Measurements from ENCODE around the gene KLHL26.
"Not testable (repeated sequence)": the region's sequence is repeated elsewhere in the genome, so short reads cannot be mapped to it uniquely, and the experiment has no call there.

KLHL26 gene

DNA sequence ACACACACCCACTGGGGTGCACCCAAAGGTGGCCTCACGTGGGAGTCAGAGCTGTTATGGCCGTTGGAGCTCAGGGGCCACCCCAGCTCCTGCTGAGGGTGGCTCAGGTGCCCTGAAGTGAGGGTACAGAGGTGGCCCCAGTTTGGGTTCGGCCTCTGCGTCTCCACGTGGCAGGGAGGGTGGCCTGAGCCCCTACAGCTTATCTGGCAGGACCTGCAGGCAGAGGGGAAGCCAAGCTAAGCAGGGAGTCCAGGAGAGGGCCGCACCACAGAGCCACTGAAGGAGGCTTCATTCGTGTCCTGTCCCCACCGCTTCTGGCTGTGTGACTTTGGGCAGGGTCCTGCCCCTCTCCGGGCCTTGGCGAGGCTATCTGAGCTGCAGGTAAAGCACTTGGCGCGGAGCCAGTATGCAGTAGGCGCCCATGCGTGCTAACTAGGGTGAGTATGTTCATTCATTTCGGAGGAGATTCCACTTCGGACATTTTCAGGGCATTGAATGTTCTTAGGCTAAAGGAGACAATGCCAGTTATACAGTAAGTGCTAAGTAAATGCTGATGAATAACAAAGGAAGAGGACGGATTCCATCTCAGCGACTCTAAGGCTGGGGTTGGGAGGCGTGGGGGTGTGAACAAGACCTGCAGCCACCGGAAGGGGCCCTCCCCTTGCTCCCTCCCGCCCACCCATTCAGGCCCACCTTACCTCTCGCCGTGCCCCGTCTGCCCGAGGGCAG is 43.3 kb upstream of the KLHL26 start:
- Histone ChIP-seq H3K36me3 (ENCODE audit: control insufficient read depth in 1 of 2, insufficient read depth in 2 of 2, low read length in 2 of 2) (peaks cover 5 to 8% of the 10 kb centered on the region in 2 donors), H3K4me3 (ENCODE audit: low read depth in 1 of 2, low read length in 2 of 2) (peak overlapping the region in 1 of 2 donors; percentile 58), H3K27ac (ENCODE audit: low read length) (no peak overlapping the region), H3K9me3 (ENCODE audit: control insufficient read depth in 1 of 2, low read length in 2 of 2) (no peaks in the 10 kb centered on the region), H3K27me3 (ENCODE audit: low read depth, low read length) (peaks cover 1% of the 10 kb centered on the region), H3K4me1 (ENCODE audit: control insufficient read depth in 1 of 2, insufficient read depth in 2 of 2, low read length in 2 of 2) (peaks cover 3 to 31% of the 10 kb centered on the region in 2 donors)

DNA sequence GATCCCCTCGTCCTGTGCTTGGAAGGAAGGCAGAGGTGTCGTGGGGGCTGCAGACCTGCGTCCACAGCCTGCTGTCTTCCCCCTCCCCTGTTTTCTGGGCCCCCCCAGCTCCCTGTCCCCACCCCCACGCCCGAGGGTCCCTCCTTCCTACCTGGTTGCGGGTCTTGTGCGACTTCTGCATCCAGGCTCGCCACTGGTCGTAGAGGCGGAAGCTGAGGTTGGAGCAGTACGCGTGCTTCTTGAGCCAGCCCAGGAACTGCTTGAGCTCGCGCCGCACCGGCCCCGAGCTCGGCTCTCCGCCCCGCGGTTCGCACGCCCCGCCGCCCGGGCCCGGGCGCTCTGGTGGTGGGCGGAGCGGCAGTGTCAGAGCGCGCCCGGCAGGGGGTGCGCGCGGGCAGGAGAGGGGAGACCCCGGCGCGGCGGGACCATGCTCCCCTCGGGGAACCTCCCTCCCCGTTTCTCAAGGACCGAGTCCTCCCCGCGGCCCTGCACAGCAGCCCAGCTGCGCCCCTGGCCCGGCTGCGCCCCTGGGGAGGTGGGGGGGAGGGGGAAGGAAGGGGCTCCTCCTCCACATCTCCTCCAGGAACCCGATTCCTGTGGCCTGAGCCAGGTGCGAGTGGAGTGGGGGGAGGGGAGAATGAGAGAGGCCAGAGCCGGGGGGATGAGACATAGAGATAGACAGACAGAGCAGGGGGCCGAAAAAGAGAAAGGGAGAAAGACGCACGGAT is 42.6 kb upstream of the KLHL26 start:
- Histone ChIP-seq H3K9me3 (ENCODE audit: control insufficient read depth in 1 of 2, low read length in 2 of 2) (no peaks in the 10 kb centered on the region), H3K4me3 (ENCODE audit: low read depth in 1 of 2, low read length in 2 of 2) (peak overlapping the region; percentile 26 to 58), H3K4me1 (ENCODE audit: control insufficient read depth in 1 of 2, insufficient read depth in 2 of 2, low read length in 2 of 2) (peaks cover 3 to 28% of the 10 kb centered on the region in 2 donors), H3K36me3 (ENCODE audit: control insufficient read depth in 1 of 2, insufficient read depth in 2 of 2, low read length in 2 of 2) (peaks cover 5 to 8% of the 10 kb centered on the region in 2 donors), H3K27me3 (ENCODE audit: low read depth, low read length) (peaks cover 7% of the 10 kb centered on the region), H3K27ac (ENCODE audit: low read length) (no peak overlapping the region)

GRCh38 chr19:18594824-18595373 is 41.9 kb upstream of the KLHL26 start:
- Histone ChIP-seq H3K27ac (ENCODE audit: low read length) (no peak overlapping the region), H3K9me3 (ENCODE audit: control insufficient read depth in 1 of 2, low read length in 2 of 2) (no peaks in the 10 kb centered on the region), H3K36me3 (ENCODE audit: control insufficient read depth in 1 of 2, insufficient read depth in 2 of 2, low read length in 2 of 2) (peaks cover 5 to 8% of the 10 kb centered on the region in 2 donors), H3K4me1 (ENCODE audit: control insufficient read depth in 1 of 2, insufficient read depth in 2 of 2, low read length in 2 of 2) (peaks cover 0 to 22% of the 10 kb centered on the region in 2 donors), H3K27me3 (ENCODE audit: low read depth, low read length) (peaks cover 9% of the 10 kb centered on the region), H3K4me3 (ENCODE audit: low read depth in 1 of 2, low read length in 2 of 2) (peak overlapping the region; percentile 26 to 58)

- H3K36me3 ChIP-seq (ENCODE audit: control insufficient read depth in 1 of 2, insufficient read depth in 2 of 2, low read length in 2 of 2) = peaks cover 5 to 7% of the 10 kb centered on the region in 2 donors
- peaks cover 0 to 17% of the 10 kb centered on the region in 2 donors for H3K4me1 ChIP-seq (ENCODE audit: control insufficient read depth in 1 of 2, insufficient read depth in 2 of 2, low read length in 2 of 2)
- no peak overlapping the region for H3K27ac ChIP-seq (ENCODE audit: low read length)
- H3K9me3 ChIP-seq (ENCODE audit: control insufficient read depth in 1 of 2, low read length in 2 of 2) = no peaks in the 10 kb centered on the region
- H3K27me3 ChIP-seq (ENCODE audit: low read depth, low read length) = peaks cover 9% of the 10 kb centered on the region
- no peak overlapping the region for H3K4me3 ChIP-seq (ENCODE audit: low read depth in 1 of 2, low read length in 2 of 2)
These were observed 41.4 kb upstream of the KLHL26 start for GRCh38 chr19:18595475-18595874.

DNA sequence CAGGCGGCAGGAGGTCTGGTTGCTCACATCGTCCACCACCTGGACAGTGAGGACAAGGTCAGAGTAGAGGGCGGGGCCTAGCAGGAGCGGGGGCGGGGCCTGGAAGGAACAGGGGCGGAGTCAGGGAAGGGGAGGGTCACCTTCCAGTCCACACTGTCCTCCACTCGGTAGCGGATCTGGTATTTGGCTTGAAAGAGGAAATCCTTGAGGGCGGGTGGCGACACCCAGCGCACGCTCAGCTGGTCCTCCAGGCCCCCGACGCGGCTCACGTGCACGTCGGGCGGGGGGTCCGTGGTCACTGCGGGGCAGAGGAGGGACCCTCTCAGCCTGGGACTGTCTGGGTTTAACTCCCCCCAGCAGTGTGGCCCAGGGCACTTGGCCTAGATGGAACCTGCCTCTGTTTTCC is 40.1 kb upstream of the KLHL26 start:
- Histone ChIP-seq H3K27ac (ENCODE audit: low read length) (no peak overlapping the region), H3K27me3 (ENCODE audit: low read depth, low read length) (peaks cover 9% of the 10 kb centered on the region), H3K4me1 (ENCODE audit: control insufficient read depth in 1 of 2, insufficient read depth in 2 of 2, low read length in 2 of 2) (peaks cover 0 to 15% of the 10 kb centered on the region in 2 donors), H3K4me3 (ENCODE audit: low read depth in 1 of 2, low read length in 2 of 2) (no peak overlapping the region), H3K9me3 (ENCODE audit: control insufficient read depth in 1 of 2, low read length in 2 of 2) (no peaks in the 10 kb centered on the region), H3K36me3 (ENCODE audit: control insufficient read depth in 1 of 2, insufficient read depth in 2 of 2, low read length in 2 of 2) (no peaks in the 10 kb centered on the region)

DNA sequence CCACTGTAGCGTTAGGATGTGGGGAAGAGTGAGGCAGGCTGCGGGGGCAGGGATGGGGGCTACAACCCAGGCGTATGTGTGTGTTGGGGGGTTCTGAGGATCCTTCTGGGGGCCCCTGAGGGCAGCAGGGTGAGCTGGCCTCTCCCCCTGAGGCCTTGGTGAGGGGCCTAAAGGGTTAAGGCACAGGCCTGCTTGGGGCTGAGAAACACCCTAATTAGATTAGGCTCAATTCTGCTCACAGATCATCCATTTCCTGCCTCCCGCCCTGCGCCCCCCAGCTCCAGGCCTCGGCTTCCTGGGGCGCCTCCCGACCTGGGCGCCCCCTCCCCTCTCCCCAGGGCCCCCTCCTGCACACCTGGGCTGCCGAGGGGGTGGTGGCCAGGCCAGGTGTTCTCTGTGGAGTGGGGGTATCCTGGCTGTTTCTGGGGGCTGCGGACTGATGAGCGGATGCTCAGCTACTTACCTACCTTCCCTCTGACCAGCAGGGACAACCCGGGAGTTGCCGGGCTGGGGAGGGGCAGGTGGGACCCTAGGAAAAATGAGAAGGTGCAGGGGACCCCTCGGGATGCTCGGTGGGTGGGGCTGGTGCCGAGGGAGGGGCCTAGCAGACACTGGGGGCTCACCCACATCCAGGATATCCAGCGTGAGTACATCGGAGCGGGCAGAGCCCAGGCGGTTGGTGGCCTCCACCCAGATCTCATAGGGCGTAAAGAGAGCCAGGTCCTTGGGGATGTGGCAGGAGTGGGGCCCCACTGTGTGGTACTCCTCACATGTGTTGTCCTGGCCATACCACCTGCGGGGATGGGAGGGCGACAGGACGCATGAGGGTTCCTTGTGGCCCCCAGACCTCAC is 38.8 kb upstream of the KLHL26 start:
- peaks cover 0 to 15% of the 10 kb centered on the region in 2 donors for H3K4me1 ChIP-seq (ENCODE audit: control insufficient read depth in 1 of 2, insufficient read depth in 2 of 2, low read length in 2 of 2)
- H3K4me3 ChIP-seq (ENCODE audit: low read depth in 1 of 2, low read length in 2 of 2) = no peak overlapping the region
- H3K27me3 ChIP-seq (ENCODE audit: low read depth, low read length) = peaks cover 13% of the 10 kb centered on the region
- H3K36me3 ChIP-seq (ENCODE audit: control insufficient read depth in 1 of 2, insufficient read depth in 2 of 2, low read length in 2 of 2) = no peaks in the 10 kb centered on the region
- no peaks in the 10 kb centered on the region for H3K9me3 ChIP-seq (ENCODE audit: control insufficient read depth in 1 of 2, low read length in 2 of 2)
- H3K27ac ChIP-seq (ENCODE audit: low read length) = no peak overlapping the region

- Histone ChIP-seq H3K4me1 (ENCODE audit: control insufficient read depth in 1 of 2, insufficient read depth in 2 of 2, low read length in 2 of 2) (peaks cover 0 to 16% of the 10 kb centered on the region in 2 donors), H3K9me3 (ENCODE audit: control insufficient read depth in 1 of 2, low read length in 2 of 2) (no peaks in the 10 kb centered on the region), H3K27ac (ENCODE audit: low read length) (no peak overlapping the region), H3K36me3 (ENCODE audit: control insufficient read depth in 1 of 2, insufficient read depth in 2 of 2, low read length in 2 of 2) (no peaks in the 10 kb centered on the region), H3K27me3 (ENCODE audit: low read depth, low read length) (peaks cover 18% of the 10 kb centered on the region), H3K4me3 (ENCODE audit: low read depth in 1 of 2, low read length in 2 of 2) (no peak overlapping the region)
These were observed 37.3 kb upstream of the KLHL26 start for GRCh38 chr19:18599485-18599884.

DNA sequence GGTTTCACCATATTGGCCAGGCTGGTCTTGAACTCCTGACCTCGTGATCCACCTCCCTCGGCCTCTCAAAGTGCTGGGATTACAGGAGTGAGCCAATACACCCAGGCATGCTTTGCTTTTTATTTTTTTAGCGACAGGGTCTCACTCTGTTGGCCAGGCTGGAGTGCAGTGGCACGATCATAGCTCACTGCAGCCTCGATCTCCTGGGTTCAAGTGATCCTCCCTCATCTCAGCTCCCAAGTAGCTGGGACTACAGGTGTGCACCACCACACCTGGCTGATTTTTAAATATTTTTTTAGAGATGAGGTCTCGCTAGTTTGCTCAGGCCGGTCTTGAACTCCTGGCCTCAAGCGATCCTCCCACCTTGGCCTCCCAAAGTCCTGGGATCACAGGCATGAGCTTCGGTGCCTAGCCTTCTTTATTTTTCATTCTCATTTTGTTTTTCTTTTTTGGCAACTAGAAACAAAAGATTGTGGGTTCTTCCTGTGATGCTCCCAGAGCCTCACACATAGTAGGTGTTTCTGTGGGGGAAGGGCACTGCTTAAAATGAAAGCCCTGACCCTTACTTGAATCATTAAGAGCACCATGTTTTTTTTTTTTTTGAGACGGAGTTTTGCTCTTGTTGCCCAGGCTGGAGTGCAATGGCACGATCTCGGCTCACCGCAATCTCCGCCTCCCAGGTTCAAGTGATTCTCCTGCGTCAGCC is 36.0 kb upstream of the KLHL26 start:
- not testable (repeated sequence) for H3K36me3 ChIP-seq (ENCODE audit: control insufficient read depth in 1 of 2, insufficient read depth in 2 of 2, low read length in 2 of 2); H3K27ac ChIP-seq (ENCODE audit: low read length); H3K9me3 ChIP-seq (ENCODE audit: control insufficient read depth in 1 of 2, low read length in 2 of 2); H3K4me3 ChIP-seq (ENCODE audit: low read depth in 1 of 2, low read length in 2 of 2)
- Histone ChIP-seq H3K4me1 (ENCODE audit: control insufficient read depth in 1 of 2, insufficient read depth in 2 of 2, low read length in 2 of 2) (peaks cover 0 to 10% of the 10 kb centered on the region in 2 donors), H3K27me3 (ENCODE audit: low read depth, low read length) (peaks cover 29% of the 10 kb centered on the region)

DNA sequence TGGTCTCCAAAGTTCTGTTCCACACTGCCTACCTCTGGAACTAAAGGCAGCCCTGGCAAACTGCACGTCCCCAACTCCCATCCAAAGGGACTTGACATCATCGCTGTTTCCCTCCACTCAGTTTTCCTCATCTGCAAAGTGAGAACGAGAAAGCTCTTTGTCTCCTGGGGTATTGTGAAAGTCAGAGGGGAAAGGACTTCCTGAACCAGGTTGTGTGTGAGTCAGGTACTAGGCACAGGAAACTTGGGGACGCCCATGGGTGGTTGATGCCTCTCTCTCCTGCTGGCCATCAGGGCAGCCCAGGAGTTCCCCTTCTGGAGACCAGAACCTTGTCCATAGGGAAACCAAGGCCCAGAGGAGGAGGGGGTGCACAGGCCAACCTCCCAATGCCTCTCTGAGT is 35.0 kb upstream of the KLHL26 start:
- Histone ChIP-seq H3K4me1 (ENCODE audit: control insufficient read depth in 1 of 2, insufficient read depth in 2 of 2, low read length in 2 of 2) (peaks cover 0 to 15% of the 10 kb centered on the region in 2 donors), H3K27me3 (ENCODE audit: low read depth, low read length) (peaks cover 32% of the 10 kb centered on the region), H3K9me3 (ENCODE audit: control insufficient read depth in 1 of 2, low read length in 2 of 2) (no peaks in the 10 kb centered on the region), H3K27ac (ENCODE audit: low read length) (no peak overlapping the region), H3K4me3 (ENCODE audit: low read depth in 1 of 2, low read length in 2 of 2) (no peak overlapping the region), H3K36me3 (ENCODE audit: control insufficient read depth in 1 of 2, insufficient read depth in 2 of 2, low read length in 2 of 2) (no peaks in the 10 kb centered on the region)

DNA sequence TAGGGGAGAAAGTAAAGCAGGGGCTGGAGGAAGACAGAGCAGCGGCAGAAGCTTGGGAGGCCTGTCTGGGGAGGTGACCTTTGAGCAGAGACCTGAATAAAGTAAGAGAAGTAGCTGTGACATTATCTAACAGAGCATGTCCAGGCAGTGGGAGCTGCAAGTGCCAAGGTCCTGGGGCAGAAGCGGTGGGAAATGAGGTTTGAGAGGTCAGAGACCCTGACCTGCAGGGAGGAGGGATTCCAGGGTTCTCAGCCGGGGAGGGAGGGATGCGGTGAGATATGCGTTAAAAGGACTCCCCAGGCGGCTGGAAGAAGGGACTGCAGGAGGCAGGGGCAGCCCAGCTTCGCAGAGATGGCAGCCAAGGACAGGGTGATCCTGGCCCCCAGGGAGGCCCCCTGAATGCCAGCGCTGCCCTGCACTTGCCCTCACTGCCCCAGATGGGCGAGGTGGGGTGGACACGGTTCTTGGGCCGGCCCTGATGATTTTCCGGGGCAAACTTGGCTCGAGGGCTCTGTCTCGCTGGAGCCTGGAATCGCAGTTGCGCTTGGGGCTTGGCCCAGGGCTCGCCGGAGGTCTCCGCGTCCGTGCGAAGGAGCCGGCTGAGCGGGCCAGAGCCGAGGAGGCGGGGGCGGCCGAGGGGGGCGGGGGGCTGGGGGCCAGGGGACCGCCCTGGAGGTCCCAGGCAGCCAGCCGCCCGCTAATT is 33.4 kb upstream of the KLHL26 start:
- H3K27ac ChIP-seq (ENCODE audit: low read length) = no peak overlapping the region
- H3K27me3 ChIP-seq (ENCODE audit: low read depth, low read length) = peaks cover 44% of the 10 kb centered on the region
- H3K9me3 ChIP-seq (ENCODE audit: control insufficient read depth in 1 of 2, low read length in 2 of 2) = no peaks in the 10 kb centered on the region
- no peaks in the 10 kb centered on the region for H3K36me3 ChIP-seq (ENCODE audit: control insufficient read depth in 1 of 2, insufficient read depth in 2 of 2, low read length in 2 of 2)
- no peak overlapping the region for H3K4me3 ChIP-seq (ENCODE audit: low read depth in 1 of 2, low read length in 2 of 2)
- H3K4me1 ChIP-seq (ENCODE audit: control insufficient read depth in 1 of 2, insufficient read depth in 2 of 2, low read length in 2 of 2) = peaks cover 0 to 27% of the 10 kb centered on the region in 2 donors

Data from muscle layer of duodenum (tissue), 2 donors.